Central memory CD8-positive, alpha-beta T cell (primary cell): ENCODE data around the gene SMC4.
"Not testable (repeated sequence)": the region's sequence is repeated elsewhere in the genome, so short reads cannot be mapped to it uniquely, and the experiment has no call there.

Experiments
- ATAC-seq: fragments of 150-1000 bp; cut with Tn5 transposase; replicated peaks from 2 replicates; pipeline ENCODE4 v1.10.0; 2022; ENCODE audit warnings: mild to moderate bottlenecking, moderate FRiP score, moderate number of reproducible peaks; ENCODE audit not compliant: poor library complexity, severe bottlenecking; ENCODE audit errors: extremely low read depth
- DNase-seq, 2 donors: peaks; one replicate each; pipeline ENCODE4 v3.0.0; 2021; ENCODE audit warnings: low spot score in 2 of 2
- H3K27ac Mint-ChIP-seq: one replicate; pipeline ENCODE4 v1.8.0; 2022; ENCODE audit warnings: low read depth, mild to moderate bottlenecking, moderate library complexity, mixed read lengths
- H3K27me3 Mint-ChIP-seq: one replicate; pipeline ENCODE4 v1.8.0; 2022; ENCODE audit warnings: mixed read lengths
- H3K36me3 Mint-ChIP-seq: one replicate; pipeline ENCODE4 v1.8.0; 2022; ENCODE audit warnings: mild to moderate bottlenecking, moderate library complexity, mixed read lengths; ENCODE audit not compliant: insufficient read depth
- H3K4me1 Mint-ChIP-seq: one replicate; pipeline ENCODE4 v1.8.0; 2022; ENCODE audit warnings: mixed read lengths
- H3K4me3 Mint-ChIP-seq: one replicate; pipeline ENCODE4 v1.8.0; 2022; ENCODE audit warnings: mild to moderate bottlenecking, moderate library complexity, mixed read lengths
- H3K9me3 Mint-ChIP-seq: one replicate; pipeline ENCODE4 v1.8.0; 2022; ENCODE audit warnings: mixed read lengths

Gene SMC4

DNA sequence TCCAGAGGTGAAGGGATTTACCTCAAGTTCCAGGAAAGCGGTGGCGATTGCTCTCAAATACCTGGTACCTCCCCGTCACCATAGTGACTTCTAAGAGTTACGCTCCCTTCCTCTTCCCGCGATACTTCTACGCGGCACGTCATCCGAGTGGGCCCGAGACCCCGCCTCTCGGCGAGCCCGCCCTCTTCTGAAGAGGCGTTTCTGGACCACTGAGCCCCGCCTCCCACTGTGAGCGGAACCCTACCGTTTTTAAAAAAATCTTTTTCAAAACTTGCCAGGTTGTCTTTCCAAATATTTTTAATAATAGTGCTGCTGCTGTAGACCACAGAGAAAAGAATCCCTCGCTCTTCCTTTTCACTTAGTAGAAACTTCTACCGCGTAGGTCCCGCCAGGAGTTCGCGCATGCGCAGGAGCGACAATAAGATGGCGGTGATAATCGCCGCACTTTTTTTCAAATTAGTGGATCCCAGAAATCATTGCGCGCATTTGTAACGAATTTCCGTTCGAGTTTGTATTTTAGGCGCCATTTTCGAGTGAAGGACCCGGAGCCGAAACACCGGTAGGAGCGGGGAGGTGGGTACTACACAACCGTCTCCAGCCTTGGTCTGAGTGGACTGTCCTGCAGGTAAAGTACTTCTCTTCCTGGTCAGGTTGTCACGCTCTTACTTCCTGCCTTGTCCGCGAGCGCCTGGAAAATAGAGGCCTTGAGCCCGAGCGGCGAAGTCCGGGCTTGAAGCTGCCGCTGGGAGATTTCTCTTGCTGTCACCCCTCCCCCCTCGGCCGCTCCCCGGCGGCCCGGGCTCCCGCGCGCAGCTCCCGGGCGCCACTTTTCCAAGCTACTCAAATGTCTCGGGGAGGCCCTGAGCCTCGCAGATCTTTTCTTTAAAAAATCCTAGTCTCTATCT is at the start of gene SMC4, which contains the start of gene IFT80:
TSS of gene SMC4 (plus strand) at position 526 of the 905 bp plus-strand sequence. CDS start 1,177 bp downstream, outside the sequence.
TSS of gene IFT80 (minus strand) at position 101 of the 905 bp plus-strand sequence. CDS start 14,625 bp downstream, outside the sequence.
- peaks cover 38% of the 10 kb centered on the region for H3K4me1 Mint-ChIP-seq

DNA sequence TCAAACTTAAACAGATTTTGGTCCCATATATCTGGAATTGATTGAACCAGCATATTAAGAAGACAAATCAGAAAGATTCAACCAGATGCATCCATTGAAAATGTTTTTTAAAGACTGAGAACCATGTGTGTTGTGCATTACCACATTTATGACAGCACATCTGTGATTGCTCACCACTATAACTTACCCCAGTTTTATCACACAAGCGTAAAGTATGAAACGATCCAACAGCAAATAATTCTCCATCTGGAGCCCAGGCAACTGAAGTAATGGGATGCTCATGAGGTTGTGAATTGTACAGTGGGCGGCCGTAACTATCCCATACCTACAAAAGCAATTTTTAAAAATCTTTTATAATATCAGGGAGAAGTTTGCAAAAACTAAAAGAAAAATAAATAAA is 43.6 kb upstream of the SMC4 start:
- Mint-ChIP-seq H3K4me3 (no peak overlapping the region), H3K36me3 (peaks cover 9% of the 10 kb centered on the region), H3K27me3 (no peaks in the 10 kb centered on the region), H3K4me1 (no peaks in the 10 kb centered on the region), H3K9me3 (no peaks in the 10 kb centered on the region), H3K27ac (no peak overlapping the region)
- ATAC-seq, result no peak
- DNase-seq, result no peak

More for the DNA sequence above, at the start of gene SMC4, which contains the start of gene IFT80:
- peak; percentile 96 for ATAC-seq
- peak; percentile 90 to 95 for DNase-seq
- peaks cover 10% of the 10 kb centered on the region for H3K27me3 Mint-ChIP-seq
- H3K36me3 Mint-ChIP-seq, result peaks cover 30% of the 10 kb centered on the region
- peak within 1 kb of the TSS; percentile 95 for H3K4me3 Mint-ChIP-seq
- peak within 1 kb of the TSS; percentile 98 for H3K27ac Mint-ChIP-seq
- no peaks in the 10 kb centered on the region for H3K9me3 Mint-ChIP-seq

DNA sequence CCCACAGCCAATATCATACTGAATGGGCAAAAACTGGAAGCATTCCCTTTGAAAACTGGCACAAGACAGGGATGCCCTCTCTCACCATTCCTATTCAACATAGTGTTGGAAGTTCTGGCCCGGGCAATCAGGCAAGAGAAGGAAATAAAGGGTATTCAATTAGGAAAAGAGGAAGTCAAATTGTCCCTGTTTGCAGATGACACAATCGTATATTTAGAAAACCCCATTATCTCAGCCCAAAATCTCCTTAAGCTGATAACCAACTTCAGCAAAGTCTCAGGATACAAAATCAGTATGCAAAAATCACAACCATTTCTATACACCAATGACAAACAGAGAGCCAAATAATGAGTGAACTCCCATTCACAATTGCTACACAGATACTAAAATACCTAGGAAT is 36.6 kb upstream of the SMC4 start:
- not testable (repeated sequence) for ATAC-seq, DNase-seq

DNA sequence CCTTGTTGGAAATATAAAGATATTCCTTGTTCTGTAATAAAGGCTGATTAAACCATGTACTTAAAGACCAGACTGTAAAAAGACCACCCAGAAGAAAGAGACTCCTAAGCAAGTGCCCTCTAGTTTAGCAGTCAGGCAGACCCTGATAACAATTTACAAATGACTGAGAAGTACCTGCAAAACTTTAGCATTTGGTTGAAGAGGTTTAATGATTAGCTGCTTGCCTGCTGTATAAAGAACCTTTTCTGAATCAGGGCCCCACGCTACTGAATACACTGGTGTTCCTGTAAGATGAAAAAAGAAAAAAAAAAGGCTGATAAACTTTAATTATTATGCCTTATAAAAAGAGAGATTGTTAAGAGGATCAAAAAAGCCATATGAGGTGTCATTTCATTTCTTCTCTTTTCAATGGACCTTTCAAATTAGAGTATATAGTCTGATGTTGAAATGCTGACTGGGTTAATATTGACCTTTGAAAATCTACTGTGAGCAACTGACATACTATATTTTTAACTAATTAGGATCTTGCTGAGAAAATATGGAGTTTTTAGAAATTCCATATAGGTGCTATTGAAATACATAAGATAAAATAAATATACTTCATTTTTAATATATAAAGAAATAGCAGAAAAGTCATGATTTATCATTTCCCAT is 33.5 kb upstream of the SMC4 start:
- peaks cover 5% of the 10 kb centered on the region for H3K4me1 Mint-ChIP-seq
- no peaks in the 10 kb centered on the region for H3K9me3 Mint-ChIP-seq
- H3K27me3 Mint-ChIP-seq, result no peaks in the 10 kb centered on the region
- ATAC-seq (no peak), DNase-seq (no peak)
- H3K27ac Mint-ChIP-seq, result no peak overlapping the region
- H3K36me3 Mint-ChIP-seq, result peaks cover 5% of the 10 kb centered on the region
- H3K4me3 Mint-ChIP-seq, result no peak overlapping the region

More for the DNA sequence above, 36.6 kb upstream of the SMC4 start:
- H3K4me3 Mint-ChIP-seq, H3K9me3 Mint-ChIP-seq, H3K36me3 Mint-ChIP-seq, H3K4me1 Mint-ChIP-seq, H3K27ac Mint-ChIP-seq, H3K27me3 Mint-ChIP-seq: not testable (repeated sequence)

DNA sequence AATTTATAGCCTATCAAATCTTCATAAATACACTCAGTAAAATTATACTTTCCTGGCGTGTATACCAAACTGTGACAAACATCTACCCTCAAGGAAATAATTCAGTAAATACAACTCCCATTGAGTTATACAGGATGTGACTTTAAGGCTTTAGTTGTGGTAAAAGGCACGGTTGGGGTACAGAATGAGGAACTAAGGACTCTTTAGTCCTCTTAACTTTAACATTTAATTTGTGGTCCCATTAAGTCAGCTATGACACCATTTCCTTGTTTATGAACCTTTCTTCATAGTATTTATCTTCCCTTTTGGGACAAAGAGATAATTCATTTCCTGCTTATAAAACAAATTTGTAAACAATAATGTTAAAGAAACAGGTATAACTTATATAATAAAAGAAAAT is 30.6 kb upstream of the SMC4 start:
- Mint-ChIP-seq H3K9me3 (no peaks in the 10 kb centered on the region), H3K27ac (no peak overlapping the region), H3K27me3 (no peaks in the 10 kb centered on the region), H3K4me3 (no peak overlapping the region), H3K36me3 (peaks cover 6% of the 10 kb centered on the region), H3K4me1 (peaks cover 5% of the 10 kb centered on the region)
- DNase-seq (no peak), ATAC-seq (peak; percentile 46)

DNA sequence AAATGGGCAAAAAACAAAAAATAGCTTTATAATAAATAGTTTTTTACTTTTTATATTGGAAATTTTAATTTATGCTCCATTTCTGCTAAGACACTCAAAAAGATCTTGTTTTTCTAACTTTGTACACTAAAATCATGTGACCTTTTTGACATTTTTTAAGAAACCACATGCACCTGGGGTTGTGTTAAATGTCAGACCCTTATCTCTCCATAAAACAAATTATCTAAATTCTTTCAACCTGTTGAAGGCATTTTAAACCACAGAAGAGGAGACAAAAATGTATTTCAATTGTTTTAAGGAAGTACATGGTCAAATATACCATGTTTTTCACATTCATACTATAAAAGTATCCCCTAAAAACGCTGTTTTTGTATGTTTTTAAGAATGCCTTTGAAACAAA is 29.7 kb upstream of the SMC4 start:
- no peaks in the 10 kb centered on the region for H3K27me3 Mint-ChIP-seq
- no peaks in the 10 kb centered on the region for H3K9me3 Mint-ChIP-seq
- peaks cover 8% of the 10 kb centered on the region for H3K36me3 Mint-ChIP-seq
- ATAC-seq (no peak), DNase-seq (no peak)
- H3K4me1 Mint-ChIP-seq, result peaks cover 5% of the 10 kb centered on the region
- no peak overlapping the region for H3K4me3 Mint-ChIP-seq
- H3K27ac Mint-ChIP-seq, result no peak overlapping the region

DNA sequence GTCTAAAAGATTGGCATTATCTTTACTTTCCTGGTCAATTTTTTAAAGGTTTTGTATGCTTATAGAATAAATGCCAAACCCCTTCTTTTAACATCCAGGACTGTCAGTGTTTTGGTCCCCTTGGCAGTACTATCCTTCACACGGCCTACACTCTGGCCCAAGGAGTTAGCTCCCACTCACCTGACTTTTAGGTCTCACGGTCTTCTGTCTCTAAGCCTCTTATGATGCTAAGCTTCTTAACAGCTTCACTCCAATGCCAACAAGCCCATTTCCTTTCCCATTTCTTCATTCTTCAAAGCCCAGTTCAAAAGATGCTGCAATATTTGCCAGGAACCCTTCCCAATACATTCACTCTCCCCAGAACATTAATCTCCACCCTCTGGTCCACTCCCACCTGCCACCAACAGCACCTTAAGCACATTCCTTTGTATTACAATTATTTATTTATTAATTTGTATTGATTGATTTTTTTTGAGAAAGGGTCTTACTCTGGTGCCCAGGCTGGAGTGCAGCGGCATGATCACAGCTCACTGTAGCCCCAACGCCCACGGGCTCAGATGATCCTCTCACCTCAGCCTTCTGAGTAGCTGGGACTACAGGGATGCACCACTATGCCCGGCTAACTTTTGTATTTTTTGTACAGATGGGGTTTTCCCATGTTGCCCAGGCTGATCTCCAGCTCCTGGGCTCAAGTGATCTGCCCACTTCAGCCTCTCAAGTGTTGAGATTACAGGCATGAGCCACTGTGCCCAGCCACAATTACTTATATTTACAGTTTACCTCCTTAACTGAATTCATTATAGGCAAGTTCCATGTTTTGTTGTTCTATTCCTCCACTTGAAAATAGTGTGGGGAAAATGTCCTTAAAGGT is 28.2 kb upstream of the SMC4 start:
- H3K27me3 Mint-ChIP-seq, result no peaks in the 10 kb centered on the region
- no peak overlapping the region for H3K4me3 Mint-ChIP-seq
- peaks cover 10% of the 10 kb centered on the region for H3K36me3 Mint-ChIP-seq
- no peak for ATAC-seq
- no peak overlapping the region for H3K27ac Mint-ChIP-seq
- H3K4me1 Mint-ChIP-seq, result peaks cover 5% of the 10 kb centered on the region
- DNase-seq, result no peak
- H3K9me3 Mint-ChIP-seq, result no peaks in the 10 kb centered on the region

DNA sequence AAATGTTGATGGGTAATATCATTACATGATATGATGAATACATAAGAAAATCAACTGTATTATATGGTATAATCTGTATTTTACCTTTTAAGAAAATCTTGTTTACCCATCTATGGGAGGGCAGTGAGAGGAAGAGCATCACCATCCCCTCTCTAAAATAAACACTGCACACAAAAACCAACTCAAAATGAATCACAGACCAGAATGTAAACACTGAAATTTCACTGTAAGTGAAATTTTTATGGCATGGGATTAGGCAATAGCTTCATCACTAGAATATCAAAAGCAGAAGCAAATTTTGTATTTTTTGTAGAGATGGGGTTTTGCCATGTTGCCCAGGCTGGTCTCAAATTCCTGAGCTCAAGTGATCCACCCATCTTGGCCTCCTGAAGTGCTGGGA is 26.7 kb upstream of the SMC4 start:
- Mint-ChIP-seq H3K4me3 (no peak overlapping the region), H3K36me3 (peaks cover 10% of the 10 kb centered on the region), H3K4me1 (peaks cover 5% of the 10 kb centered on the region), H3K27ac (no peak overlapping the region), H3K9me3 (no peaks in the 10 kb centered on the region), H3K27me3 (no peaks in the 10 kb centered on the region)
- ATAC-seq (no peak), DNase-seq (no peak)

DNA sequence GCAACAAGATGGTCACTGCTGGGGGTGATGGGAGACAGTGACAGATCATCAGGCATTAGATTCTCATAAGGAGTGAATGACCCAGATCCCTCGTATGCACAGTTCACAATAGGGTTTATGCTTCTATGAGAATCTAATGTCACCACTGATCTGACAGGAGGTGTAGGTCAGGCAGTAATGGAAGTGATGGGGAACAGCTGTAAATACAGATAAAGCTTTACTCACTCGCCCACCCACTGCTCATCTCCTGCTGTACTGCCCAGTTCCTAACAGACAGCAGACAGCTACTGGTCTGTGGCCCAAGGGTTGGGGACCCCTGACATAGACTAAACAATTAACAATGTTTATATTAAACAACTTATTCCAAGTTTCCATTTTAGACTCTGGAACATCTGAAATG is 25.8 kb upstream of the SMC4 start:
- H3K27ac Mint-ChIP-seq, result no peak overlapping the region

DNA sequence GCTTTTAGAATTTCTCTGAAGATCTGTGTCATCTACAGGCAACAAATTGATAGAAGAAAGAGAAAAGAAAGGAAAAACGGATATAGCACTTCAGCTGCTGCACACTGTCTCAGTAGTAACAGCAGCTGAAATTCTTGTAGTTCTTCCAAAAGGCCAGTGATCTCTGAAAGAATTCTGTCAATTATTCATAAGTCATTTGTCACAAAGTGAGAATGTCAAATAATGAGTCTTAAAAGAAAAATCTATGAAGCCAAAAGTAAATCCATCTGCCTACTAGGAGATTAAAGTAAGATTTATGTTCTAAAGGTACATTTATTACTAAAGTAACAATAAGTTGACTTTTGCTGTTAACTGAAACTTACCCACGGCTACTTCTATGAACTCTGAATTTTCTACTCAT is 25.0 kb upstream of the SMC4 start:
- H3K4me3 Mint-ChIP-seq, result no peak overlapping the region
- H3K27me3 Mint-ChIP-seq, result no peaks in the 10 kb centered on the region
- peaks cover 5% of the 10 kb centered on the region for H3K4me1 Mint-ChIP-seq
- H3K36me3 Mint-ChIP-seq, result peaks cover 5% of the 10 kb centered on the region
- H3K27ac Mint-ChIP-seq, result no peak overlapping the region
- DNase-seq (no peak), ATAC-seq (no peak)
- no peaks in the 10 kb centered on the region for H3K9me3 Mint-ChIP-seq

More for the DNA sequence above, 25.8 kb upstream of the SMC4 start:
- peaks cover 5% of the 10 kb centered on the region for H3K4me1 Mint-ChIP-seq
- no peak for DNase-seq
- H3K9me3 Mint-ChIP-seq, result no peaks in the 10 kb centered on the region
- no peaks in the 10 kb centered on the region for H3K27me3 Mint-ChIP-seq
- ATAC-seq, result no peak
- H3K4me3 Mint-ChIP-seq, result no peak overlapping the region
- H3K36me3 Mint-ChIP-seq, result peaks cover 5% of the 10 kb centered on the region

DNA sequence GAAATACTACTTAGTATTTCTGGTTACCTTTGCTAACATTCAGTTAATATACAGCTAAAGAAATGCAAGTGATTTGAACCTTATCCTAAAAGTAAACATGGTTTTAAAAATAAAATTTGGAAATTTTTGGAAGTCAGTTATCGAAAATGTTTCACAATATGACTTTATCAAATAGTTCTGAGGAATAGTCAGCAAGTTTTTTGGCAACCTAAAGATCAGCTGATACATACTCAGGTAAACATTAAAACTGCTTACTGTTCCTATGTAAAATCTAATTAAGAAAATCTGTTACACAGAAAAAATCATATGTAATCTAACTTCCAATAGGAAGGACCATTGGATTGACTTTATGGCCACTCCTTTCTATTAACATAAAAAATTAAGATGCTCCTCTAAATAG is 24.5 kb upstream of the SMC4 start:
- Mint-ChIP-seq H3K27me3 (no peaks in the 10 kb centered on the region), H3K36me3 (peaks cover 5% of the 10 kb centered on the region), H3K4me1 (peaks cover 5% of the 10 kb centered on the region), H3K4me3 (no peak overlapping the region), H3K9me3 (no peaks in the 10 kb centered on the region), H3K27ac (no peak overlapping the region)
- no peak for ATAC-seq
- no peak for DNase-seq

DNA sequence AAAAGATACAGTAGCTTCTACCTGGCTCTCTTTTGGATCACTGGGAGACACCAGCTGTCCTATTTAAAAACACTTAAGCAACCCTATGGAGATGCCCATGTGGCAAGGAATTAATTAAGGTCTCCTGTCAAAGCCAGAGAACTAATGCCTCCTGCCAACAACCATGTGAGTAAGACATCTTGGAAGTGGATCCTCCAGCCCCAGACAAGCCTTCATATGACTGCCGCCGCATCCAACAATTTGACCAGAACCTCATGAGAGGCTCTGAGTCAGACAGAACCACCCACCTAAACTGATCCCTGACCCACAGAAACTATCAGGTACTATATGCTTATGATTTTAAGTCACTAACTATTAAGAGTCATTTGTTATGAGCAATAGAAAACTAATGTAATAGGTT is 22.8 kb upstream of the SMC4 start:
- ATAC-seq, result no peak

More for the DNA sequence above, 22.8 kb upstream of the SMC4 start:
- no peaks in the 10 kb centered on the region for H3K27me3 Mint-ChIP-seq
- H3K4me1 Mint-ChIP-seq, result no peaks in the 10 kb centered on the region
- no peak for DNase-seq
- peaks cover 5% of the 10 kb centered on the region for H3K36me3 Mint-ChIP-seq
- no peaks in the 10 kb centered on the region for H3K9me3 Mint-ChIP-seq
- no peak overlapping the region for H3K4me3 Mint-ChIP-seq
- no peak overlapping the region for H3K27ac Mint-ChIP-seq
